IMR-90 (cell line): ENCODE measurements around the gene BTF3. TPM values are rescaled to one million over a fixed set of nuclear protein-coding genes. Genes with fewer than 3 reads are reported as not detected.

Experiments
- ATAC-seq: fragments of 200-7000 bp; cut with Tn5 transposase; 2 replicates; pipeline ENCODE4 v1.9.1; 2020; ENCODE audit warnings: low read depth, mild to moderate bottlenecking, moderate library complexity
- BruUV-seq: library from RNA; stranded (reverse); fragments of 400-500 nt; replicated peaks from 2 replicates; lab custom pipeline; 2021; lab: Mats Ljungman, UMichigan
- CTCF ChIA-PET: fragments of 300-600 bp; formaldehyde crosslinking; extraction: SDS; loops from one replicate; lab custom pipeline; 2021; ENCODE audit warnings: antibody characterized with exemption; lab: Yijun Ruan, JAX
- POLR2A ChIA-PET: fragments of 300-600 bp; sonication (Branson Sonifier 250); formaldehyde crosslinking; loops from one replicate; lab custom pipeline; 2022; ENCODE audit warnings: antibody characterized with exemption; ENCODE audit not compliant: unreplicated experiment; lab: Charles Lee
- DNase-seq: peaks from one replicate; pipeline ENCODE4 v3.0.0; 2013
- H2AFZ ChIP-seq: replicated peaks from 2 replicates; pipeline ENCODE3; 2013; ENCODE audit warnings: low read length, mild to moderate bottlenecking; ENCODE audit not compliant: poor library complexity
- H2AK5ac ChIP-seq: 2 replicates; pipeline ENCODE4 v1.6.1; 2013; ENCODE audit warnings: low read depth, low read length, inconsistent platforms
- H2AK9ac ChIP-seq: replicated peaks from 2 replicates; pipeline ENCODE3; 2013; ENCODE audit warnings: mild to moderate bottlenecking, low read depth, low read length, moderate library complexity; ENCODE audit not compliant: poor library complexity
- H2BK120ac ChIP-seq: 2 replicates; pipeline ENCODE4 v1.6.1; 2013; ENCODE audit warnings: low read depth, low read length, inconsistent platforms
- H2BK15ac ChIP-seq: 3 replicates; pipeline ENCODE4 v1.6.1; 2013; ENCODE audit warnings: low read depth, low read length, inconsistent platforms
- H2BK20ac ChIP-seq: 2 replicates; pipeline ENCODE4 v1.6.1; 2013; ENCODE audit warnings: low read depth, mild to moderate bottlenecking, inconsistent platforms, low read length, moderate library complexity
- H2BK5ac ChIP-seq: 2 replicates; pipeline ENCODE4 v1.6.1; 2013; ENCODE audit warnings: mild to moderate bottlenecking, low read depth, low read length, inconsistent platforms; ENCODE audit not compliant: poor library complexity, severe bottlenecking
- H3K14ac ChIP-seq: replicated peaks from 2 replicates; pipeline ENCODE4 v1.6.1; 2013; ENCODE audit warnings: low read depth, low read length, inconsistent platforms
- H3K18ac ChIP-seq: 2 replicates; pipeline ENCODE4 v1.6.1; 2013; ENCODE audit warnings: low read depth, low read length, control low read depth
- H3K23ac ChIP-seq: 2 replicates; pipeline ENCODE4 v1.6.1; 2013; ENCODE audit warnings: low read depth, low read length, inconsistent platforms
- H3K27ac ChIP-seq: 2 replicates; pipeline ENCODE4 v1.5.1; 2013; ENCODE audit warnings: mild to moderate bottlenecking, control low read depth, low read length; ENCODE audit not compliant: insufficient read depth
- H3K27me3 ChIP-seq: 2 replicates; pipeline ENCODE4 v1.6.1; 2013; ENCODE audit warnings: low read length; ENCODE audit not compliant: control insufficient read depth, insufficient read depth
- H3K36me3 ChIP-seq: 2 replicates; pipeline ENCODE4 v1.6.1; 2013; ENCODE audit warnings: low read length, mixed read lengths; ENCODE audit not compliant: control insufficient read depth, insufficient read depth
- H3K4ac ChIP-seq: 2 replicates; pipeline ENCODE4 v1.6.1; 2013; ENCODE audit warnings: low read depth, low read length, inconsistent platforms
- H3K4me1 ChIP-seq: 2 replicates; pipeline ENCODE4 v1.6.1; 2013; ENCODE audit warnings: low read length, mixed read lengths; ENCODE audit not compliant: control insufficient read depth, insufficient read depth
- H3K4me2 ChIP-seq: 2 replicates; pipeline ENCODE4 v1.6.1; 2013; ENCODE audit warnings: low read depth, mild to moderate bottlenecking, control low read depth, low read length, moderate library complexity
- H3K4me3 ChIP-seq: 2 replicates; pipeline ENCODE4 v1.5.1; 2013; ENCODE audit warnings: low read depth, mild to moderate bottlenecking, control low read depth, low read length, moderate library complexity; ENCODE audit not compliant: insufficient read depth
- H3K56ac ChIP-seq: 2 replicates; pipeline ENCODE4 v1.6.1; 2013; ENCODE audit warnings: low read length, inconsistent platforms; ENCODE audit not compliant: insufficient read depth; ENCODE audit errors: extremely low read depth
- H3K79me1 ChIP-seq, 2 experiments: 2 replicates each; pipeline ENCODE4 v1.6.1; 2013; ENCODE audit warnings: low read length in 2 of 2, inconsistent platforms in 1 of 2, low read depth in 1 of 2
- H3K9ac ChIP-seq: 2 replicates; pipeline ENCODE4 v1.6.1; 2013; ENCODE audit warnings: low read depth, low read length, control low read depth
- H3K9me1 ChIP-seq: 2 replicates; pipeline ENCODE4 v1.6.1; 2013; ENCODE audit warnings: low read length, inconsistent platforms; ENCODE audit not compliant: insufficient read depth
- H3K9me3 ChIP-seq: 2 replicates; pipeline ENCODE4 v1.6.1; 2013; ENCODE audit warnings: low read length; ENCODE audit not compliant: control insufficient read depth, insufficient read depth
- H4K20me1 ChIP-seq: 2 replicates; pipeline ENCODE4 v1.6.1; 2013; ENCODE audit warnings: low read length, inconsistent platforms; ENCODE audit not compliant: insufficient read depth
- H4K5ac ChIP-seq: 2 replicates; pipeline ENCODE4 v1.6.1; 2013; ENCODE audit warnings: mild to moderate bottlenecking, low read depth, low read length, control low read depth
- H4K8ac ChIP-seq, 2 experiments: 2 replicates each; pipeline ENCODE4 v1.6.1; 2013; ENCODE audit warnings: low read depth in 2 of 2, low read length in 2 of 2, control low read depth in 1 of 2, inconsistent platforms in 1 of 2
- H4K91ac ChIP-seq: 2 replicates; pipeline ENCODE4 v1.6.1; 2013; ENCODE audit warnings: low read depth, low read length, inconsistent platforms; ENCODE audit not compliant: insufficient read depth
- BHLHE40 ChIP-seq: fragments of 150-350 bp; IDR thresholded peaks from 2 replicates; pipeline ENCODE4 v1.6.1; 2016; ENCODE audit warnings: mild to moderate bottlenecking, low read depth, low read length
- CEBPB ChIP-seq: IDR thresholded peaks from 2 replicates; pipeline ENCODE4 v1.6.1; 2012; ENCODE audit warnings: low read depth, low read length, improper control_type of control experiment
- CHD1 ChIP-seq: IDR thresholded peaks from 2 replicates; pipeline ENCODE4 v1.6.1; 2012; ENCODE audit warnings: low read depth, low read length, improper control_type of control experiment
- ELK1 ChIP-seq: fragments of 150-350 bp; IDR thresholded peaks from 2 replicates; pipeline ENCODE4 v1.6.1; 2016; ENCODE audit warnings: low read depth, mild to moderate bottlenecking, low read length, moderate library complexity, borderline replicate concordance
- FOS ChIP-seq: fragments of 150-350 bp; IDR thresholded peaks from 2 replicates; pipeline ENCODE4 v1.6.1; 2016; ENCODE audit warnings: low read depth, low read length
- MAFK ChIP-seq: IDR thresholded peaks from 2 replicates; pipeline ENCODE4 v1.6.1; 2012; ENCODE audit warnings: low read depth, low read length, improper control_type of control experiment
- MAZ ChIP-seq: IDR thresholded peaks from 2 replicates; pipeline ENCODE4 v1.6.1; 2012; ENCODE audit warnings: low read depth, mild to moderate bottlenecking, low read length, improper control_type of control experiment, moderate library complexity, borderline replicate concordance
- MXI1 ChIP-seq: IDR thresholded peaks from 2 replicates; pipeline ENCODE4 v1.6.1; 2012; ENCODE audit warnings: low read depth, mild to moderate bottlenecking, low read length, moderate library complexity, borderline replicate concordance
- NFE2L2 ChIP-seq: fragments of 150-350 bp; IDR thresholded peaks from 2 replicates; pipeline ENCODE4 v1.6.1; 2016; ENCODE audit warnings: low read depth, mild to moderate bottlenecking, low read length
- POLR2A ChIP-seq: IDR thresholded peaks from 2 replicates; pipeline ENCODE4 v1.6.1; 2012; ENCODE audit warnings: mild to moderate bottlenecking, low read depth, low read length
- RAD21 ChIP-seq: IDR thresholded peaks from 2 replicates; pipeline ENCODE4 v1.6.1; 2012; ENCODE audit warnings: low read length, improper control_type of control experiment
- RCOR1 ChIP-seq: IDR thresholded peaks from 2 replicates; pipeline ENCODE4 v1.6.1; 2012; ENCODE audit warnings: mild to moderate bottlenecking, low read length, improper control_type of control experiment; ENCODE audit not compliant: insufficient replicate concordance
- RFX5 ChIP-seq: IDR thresholded peaks from 2 replicates; pipeline ENCODE4 v1.8.0; 2012; ENCODE audit warnings: low read depth, mild to moderate bottlenecking, low read length, moderate library complexity
- WGBS, 2 experiments: methylation state at CpG; one replicate each; pipeline versions ENCODE4 v1.1.5 to v1.1.7; 2013; ENCODE audit warnings: missing lambda C conversion rate in 2 of 2; ENCODE audit not compliant: insufficient read length in 1 of 2; ENCODE audit errors: extremely low coverage in 2 of 2; 5-methylcytosine and 5-hydroxymethylcytosine counted together
- dilution Hi-C: fragments of 300-500 bp; cut with HindIII; formaldehyde crosslinking; loops from one replicate; pipeline ENCODE4 v1.14.3; 2018; ENCODE audit warnings: low sequenced_read_pairs; ENCODE audit not compliant: unreplicated experiment
- in situ Hi-C: fragments of 300-500 bp; cut with MboI; formaldehyde crosslinking; loops from 3 replicates; pipeline ENCODE4 v1.14.3; 2019; ENCODE audit warnings: low sequenced_read_pairs, inconsistent platforms, mixed read lengths
- intact Hi-C: fragments of 100-400 bp; cut with micrococcal nuclease; formaldehyde crosslinking; loops from 2 replicates; pipeline ENCODE4 v1.10.0; 2022
- polyA plus RNA-seq, 3 experiments: library from polyadenylated mRNA; depleted of rRNA; stranded (reverse); fragments of >200 nt; gene quantifications; 2 replicates each; pipeline ENCODE4 v1.2.3, GENCODE V29; 2012; ENCODE audit warnings: low replicate concordance in 1 of 3
- total RNA-seq: library from RNA; depleted of rRNA; stranded (reverse); fragments of >200 nt; gene quantifications from 2 replicates; pipeline ENCODE4 v1.2.3, GENCODE V29; 2012
- TF ChIP-seq, protein P1 (sequence below): conservative IDR thresholded peaks from 2 replicates; pipeline ENCODE4 v1.5.1; 2012; ENCODE audit warnings: mild to moderate bottlenecking, low read depth, low read length, improper control_type of control experiment
- TF ChIP-seq, protein P2 (sequence below): fragments of 150-350 bp; IDR thresholded peaks from 2 replicates; pipeline ENCODE4 v1.6.1; 2017; ENCODE audit warnings: mild to moderate bottlenecking, antibody characterized with exemption, low read length, low read depth

BTF3 gene
- total and polyA plus RNA-seq, 2 of the 4 experiments (the other 2 are of a cell fraction) = 225 to 443 TPM

DNA sequence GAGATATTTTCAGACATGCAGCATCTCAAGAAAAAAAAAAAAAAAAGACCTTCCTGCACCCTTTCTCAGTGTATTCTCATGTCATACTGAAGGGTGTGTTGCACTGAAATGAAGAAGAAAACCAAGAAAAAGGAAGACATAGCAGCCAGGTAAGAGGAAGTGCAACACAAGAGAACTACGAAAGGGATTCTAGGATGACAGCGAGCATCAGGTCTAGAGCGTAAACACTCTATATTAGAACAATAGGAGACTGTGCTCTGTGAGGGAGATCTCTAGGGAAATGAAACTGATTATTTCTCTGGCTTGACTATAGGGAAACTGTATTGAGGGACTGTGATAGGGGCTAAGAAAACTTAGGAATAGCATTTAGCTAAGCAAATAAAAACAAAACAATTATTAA, 30.0 kb downstream of the BTF3 start:
- H2AK9ac ChIP-seq = no peak overlapping the region
- no TSS peak for BruUV-seq
- no peaks in the 10 kb centered on the region for H3K9me3 ChIP-seq
- DNase-seq (no peak), ATAC-seq (no peak)
- H3K4me3 ChIP-seq = no peak overlapping the region
- no peak overlapping the region for H2AK5ac ChIP-seq
- H3K79me1 ChIP-seq = no peaks in the 10 kb centered on the region
- H3K18ac ChIP-seq = no peak overlapping the region
- no peak overlapping the region for H3K23ac ChIP-seq
- POLR2A ChIA-PET = no interaction called here
- no peak overlapping the region for H4K91ac ChIP-seq
- TF ChIP-seq RAD21 (no peak), RFX5 (no peak), POLR2A (no peak), NFE2L2 (no peak), FOS (no peak), BHLHE40 (no peak), CEBPB (no peak), MAZ (no peak), RCOR1 (no peak), MXI1 (no peak), MAFK (no peak), ELK1 (no peak), CHD1 (no peak)
- TF ChIP-seq, protein P1, sequence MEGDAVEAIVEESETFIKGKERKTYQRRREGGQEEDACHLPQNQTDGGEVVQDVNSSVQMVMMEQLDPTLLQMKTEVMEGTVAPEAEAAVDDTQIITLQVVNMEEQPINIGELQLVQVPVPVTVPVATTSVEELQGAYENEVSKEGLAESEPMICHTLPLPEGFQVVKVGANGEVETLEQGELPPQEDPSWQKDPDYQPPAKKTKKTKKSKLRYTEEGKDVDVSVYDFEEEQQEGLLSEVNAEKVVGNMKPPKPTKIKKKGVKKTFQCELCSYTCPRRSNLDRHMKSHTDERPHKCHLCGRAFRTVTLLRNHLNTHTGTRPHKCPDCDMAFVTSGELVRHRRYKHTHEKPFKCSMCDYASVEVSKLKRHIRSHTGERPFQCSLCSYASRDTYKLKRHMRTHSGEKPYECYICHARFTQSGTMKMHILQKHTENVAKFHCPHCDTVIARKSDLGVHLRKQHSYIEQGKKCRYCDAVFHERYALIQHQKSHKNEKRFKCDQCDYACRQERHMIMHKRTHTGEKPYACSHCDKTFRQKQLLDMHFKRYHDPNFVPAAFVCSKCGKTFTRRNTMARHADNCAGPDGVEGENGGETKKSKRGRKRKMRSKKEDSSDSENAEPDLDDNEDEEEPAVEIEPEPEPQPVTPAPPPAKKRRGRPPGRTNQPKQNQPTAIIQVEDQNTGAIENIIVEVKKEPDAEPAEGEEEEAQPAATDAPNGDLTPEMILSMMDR = no peak
- TF ChIP-seq, protein P2, sequence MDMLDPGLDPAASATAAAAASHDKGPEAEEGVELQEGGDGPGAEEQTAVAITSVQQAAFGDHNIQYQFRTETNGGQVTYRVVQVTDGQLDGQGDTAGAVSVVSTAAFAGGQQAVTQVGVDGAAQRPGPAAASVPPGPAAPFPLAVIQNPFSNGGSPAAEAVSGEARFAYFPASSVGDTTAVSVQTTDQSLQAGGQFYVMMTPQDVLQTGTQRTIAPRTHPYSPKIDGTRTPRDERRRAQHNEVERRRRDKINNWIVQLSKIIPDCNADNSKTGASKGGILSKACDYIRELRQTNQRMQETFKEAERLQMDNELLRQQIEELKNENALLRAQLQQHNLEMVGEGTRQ = no peak
- no peak overlapping the region for H2BK20ac ChIP-seq
- no peaks in the 10 kb centered on the region for H3K27me3 ChIP-seq
- H3K9me1 ChIP-seq = peaks cover 4% of the 10 kb centered on the region; the same call in 1 of the 2 replicates
- no peak overlapping the region for H3K14ac ChIP-seq
- WGBS, 2 experiments = no CpG with 5 or more reads among the region's 3 CpGs
- H4K5ac ChIP-seq = no peak overlapping the region
- dilution Hi-C loops = no loop called here
- no peak overlapping the region for H3K27ac ChIP-seq
- H3K36me3 ChIP-seq = no peaks in the 10 kb centered on the region
- no peak overlapping the region for H3K4ac ChIP-seq
- no peak overlapping the region for H4K8ac ChIP-seq
- intact Hi-C loops = no loop called here
- no peak overlapping the region for H3K4me2 ChIP-seq
- H2BK120ac ChIP-seq = no peak overlapping the region
- in situ Hi-C loops = no loop called here
- H2BK5ac ChIP-seq = no peak overlapping the region
- H2AFZ ChIP-seq = no peak overlapping the region
- CTCF ChIA-PET = no interaction called here
- no peaks in the 10 kb centered on the region for H4K20me1 ChIP-seq
- H2BK15ac ChIP-seq = no peak overlapping the region
- H3K56ac ChIP-seq = no peak overlapping the region
- H3K4me1 ChIP-seq = peaks cover 10% of the 10 kb centered on the region
- no peak overlapping the region for H3K9ac ChIP-seq
